ENCODE measurements around the gene TMEM214.

The TMEM214 gene

GRCh38 chr2:27086724-27087593 is 54.2 kb downstream of the TMEM214 start, which contains the start of gene KHK:
TSS of gene KHK (plus strand) at chr2:27086772. CDS start at chr2:27087260, 488 bp downstream.
- Mint-ChIP-seq H3K27me3 (ENCODE audit: low read depth, poor library complexity) (peaks cover 34% of the 10 kb centered on the region), H3K9me3 (no peaks in the 10 kb centered on the region), H3K4me1 (peaks cover 29% of the 10 kb centered on the region), H3K27ac (no peak within 1 kb of the TSS), H3K4me3 (peak within 1 kb of the TSS; percentile 81), H3K36me3 (ENCODE audit: low read depth) (no peaks in the 10 kb centered on the region)
- no peak for TF ChIP-seq CTCF (IDR thresholded peaks at IDR 0.05)
- peak; percentile 58 for DNase-seq

- Mint-ChIP-seq H3K4me1 (peaks cover 39% of the 10 kb centered on the region), H3K27ac (no peak overlapping the region), H3K27me3 (ENCODE audit: low read depth, poor library complexity) (peaks cover 36% of the 10 kb centered on the region), H3K36me3 (ENCODE audit: low read depth) (no peaks in the 10 kb centered on the region), H3K9me3 (no peaks in the 10 kb centered on the region), H3K4me3 (peak overlapping the region; percentile 46)
- DNase-seq = no peak
- TF ChIP-seq CTCF (IDR thresholded peaks at IDR 0.05) = no peak
These were observed 55.2 kb downstream of the TMEM214 start for GRCh38 chr2:27087823-27088410.

GRCh38 chr2:27088634-27089033 is 55.9 kb downstream of the TMEM214 start:
- no peaks in the 10 kb centered on the region for H3K9me3 Mint-ChIP-seq
- TF ChIP-seq CTCF (IDR thresholded peaks at IDR 0.05) = no peak
- DNase-seq = no peak
- peaks cover 36% of the 10 kb centered on the region for H3K4me1 Mint-ChIP-seq
- H3K27ac Mint-ChIP-seq = no peak overlapping the region
- H3K4me3 Mint-ChIP-seq = peak overlapping the region; percentile 8
- peaks cover 36% of the 10 kb centered on the region for H3K27me3 Mint-ChIP-seq (ENCODE audit: low read depth, poor library complexity)
- H3K36me3 Mint-ChIP-seq (ENCODE audit: low read depth) = no peaks in the 10 kb centered on the region

- H3K4me3 Mint-ChIP-seq = no peak overlapping the region
- TF ChIP-seq CTCF (IDR thresholded peaks at IDR 0.05) = no peak
- DNase-seq = no peak
- H3K36me3 Mint-ChIP-seq (ENCODE audit: low read depth) = no peaks in the 10 kb centered on the region
- H3K27me3 Mint-ChIP-seq (ENCODE audit: low read depth, poor library complexity) = peaks cover 37% of the 10 kb centered on the region
- H3K27ac Mint-ChIP-seq = no peak overlapping the region
- H3K4me1 Mint-ChIP-seq = peaks cover 32% of the 10 kb centered on the region
- no peaks in the 10 kb centered on the region for H3K9me3 Mint-ChIP-seq
These were observed 56.6 kb downstream of the TMEM214 start for GRCh38 chr2:27089111-27089954.

All from nephron progenitor cell (in vitro differentiated cells).